HG03175 (cell line): Measurements from ENCODE around the gene ARMH1.
A peak's percentile ranks its signal among the peaks of the same experiment; 100 is the strongest.

ENCODE experiments used
- ATAC-seq: cut with Tn5 transposase; IDR thresholded peaks from one replicate; pipeline ENCODE4 v1.9.1; 2021; ENCODE audit warnings: mild to moderate bottlenecking, moderate library complexity; ENCODE audit not compliant: unreplicated experiment

ARMH1 gene

DNA sequence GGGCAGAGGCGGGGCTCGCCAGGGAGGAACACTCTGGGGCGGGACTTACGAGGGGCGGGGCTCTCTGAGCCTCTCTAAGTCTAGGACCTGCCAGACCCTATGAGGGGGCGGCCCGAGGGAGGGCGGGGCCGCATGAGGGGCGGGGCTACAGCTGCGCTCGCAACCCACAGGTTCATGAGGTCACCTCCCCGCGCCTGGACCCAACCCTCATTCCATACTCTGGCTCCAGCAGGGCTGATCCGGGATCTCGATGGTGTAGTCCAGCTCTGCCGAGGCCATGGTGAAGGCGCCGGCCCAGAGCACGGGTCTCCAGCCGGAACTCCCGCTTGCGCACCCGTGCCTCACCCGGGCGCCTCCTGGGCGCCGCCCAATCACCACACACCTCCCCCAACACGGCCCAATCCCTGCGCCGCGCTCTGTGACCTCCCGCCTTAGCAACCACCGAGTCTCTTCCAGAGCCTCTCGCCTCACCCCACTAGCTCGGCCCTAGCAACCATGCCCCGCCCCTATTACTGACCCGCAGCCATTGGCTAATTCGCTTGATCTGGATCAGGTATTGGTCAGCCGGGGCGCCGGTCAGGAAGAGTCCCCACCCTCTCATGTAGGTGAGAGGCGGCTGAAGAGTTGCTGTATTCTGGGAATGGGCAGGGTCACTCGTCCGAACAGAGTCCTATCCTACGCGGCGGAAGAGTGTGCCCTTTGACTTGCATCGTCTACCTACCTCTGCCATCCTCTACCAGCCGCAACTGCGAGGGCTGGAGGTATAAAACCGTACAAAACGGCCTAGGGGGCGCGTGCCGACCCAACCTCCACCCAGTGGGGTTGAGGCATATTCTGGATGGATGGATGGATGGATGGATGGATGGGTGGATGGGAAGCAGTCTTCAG lies at the start of gene ARMH1, which contains the start of gene TMEM53:
Gene ARMH1 (plus strand): TSS at position 602 of the 888 bp plus-strand sequence. CDS start 14,984 bp downstream, outside the sequence.
Gene TMEM53 (minus strand): TSS at position 369 of the 888 bp plus-strand sequence. CDS start 90 bp downstream, at position 279.
- peak; percentile 93 for ATAC-seq

DNA sequence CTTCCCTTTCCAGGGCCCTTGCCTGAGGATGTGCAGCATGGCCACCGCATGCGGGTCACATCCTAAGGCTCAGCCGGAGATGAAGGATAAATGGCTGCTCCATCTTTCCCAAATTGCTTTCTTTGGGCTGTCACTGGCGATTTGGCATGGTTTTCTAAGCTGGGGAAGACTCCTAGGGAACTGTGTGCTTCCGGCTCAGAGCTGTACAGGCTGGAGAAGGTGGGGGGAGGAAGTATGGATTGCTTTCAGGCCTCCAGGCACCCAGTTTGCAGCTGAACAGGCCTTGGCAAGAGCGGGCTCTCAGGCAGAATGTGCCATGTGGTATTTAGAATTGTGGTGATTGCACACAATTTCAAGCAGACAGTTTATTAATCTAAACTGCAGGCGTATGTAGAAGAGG lies 49.2 kb upstream of the ARMH1 start:
- no peak for ATAC-seq

DNA sequence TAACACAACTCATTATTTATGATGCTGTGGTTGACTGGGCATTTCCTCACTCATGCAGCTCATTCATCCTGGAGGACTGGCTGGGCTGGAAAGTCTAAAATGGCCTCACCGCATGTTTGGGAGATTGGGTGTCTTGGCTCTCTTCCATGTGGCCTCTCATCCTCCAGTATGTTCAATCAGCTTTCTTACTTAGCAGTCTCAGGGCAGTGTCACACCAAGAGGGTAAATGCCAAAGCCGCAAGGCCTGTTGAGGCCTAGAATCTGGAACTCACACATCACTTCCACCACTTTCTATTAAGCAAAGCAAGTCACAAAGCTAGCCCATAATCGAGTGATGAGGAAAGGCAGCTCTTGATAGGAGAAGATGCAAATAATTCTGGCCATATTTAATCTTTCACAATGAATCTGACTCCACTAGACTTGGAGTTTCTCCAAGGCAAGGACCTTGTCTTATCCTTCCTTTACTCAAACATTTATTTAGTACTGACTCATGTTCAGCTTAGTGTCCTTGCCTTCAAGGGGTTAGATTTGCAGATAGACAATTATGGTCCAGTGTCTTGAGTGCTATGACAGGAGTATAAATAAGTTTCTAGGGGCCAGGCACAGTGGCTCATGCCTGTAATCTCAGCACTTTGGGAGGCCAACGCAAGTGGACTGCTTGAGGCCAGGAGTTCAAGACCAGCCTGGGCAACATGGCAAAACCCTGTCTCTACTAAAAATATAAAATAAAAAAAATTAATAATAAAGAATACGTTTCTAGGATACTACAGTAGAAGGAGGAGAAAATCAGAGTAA lies 45.4 kb upstream of the ARMH1 start:
- no peak for ATAC-seq

DNA sequence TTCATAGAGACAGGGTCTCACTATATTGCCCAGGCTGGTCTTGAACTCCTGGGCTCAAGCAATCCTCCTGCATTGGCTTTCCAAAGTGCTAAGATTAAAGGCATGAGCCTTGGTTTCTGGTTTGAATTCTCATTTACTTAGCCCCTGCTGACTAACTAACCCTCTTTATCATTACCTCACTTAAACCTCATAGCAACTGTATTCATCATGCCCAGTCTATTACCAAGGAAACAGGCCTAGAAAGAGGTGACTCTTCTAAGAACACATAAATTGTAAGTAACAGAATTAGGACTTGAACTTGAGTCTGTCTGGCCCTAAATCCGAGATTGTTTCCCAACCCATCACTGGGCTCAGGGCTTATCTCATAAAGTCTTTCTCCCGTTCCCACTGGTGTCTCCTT lies 44.4 kb upstream of the ARMH1 start:
- no peak for ATAC-seq

DNA sequence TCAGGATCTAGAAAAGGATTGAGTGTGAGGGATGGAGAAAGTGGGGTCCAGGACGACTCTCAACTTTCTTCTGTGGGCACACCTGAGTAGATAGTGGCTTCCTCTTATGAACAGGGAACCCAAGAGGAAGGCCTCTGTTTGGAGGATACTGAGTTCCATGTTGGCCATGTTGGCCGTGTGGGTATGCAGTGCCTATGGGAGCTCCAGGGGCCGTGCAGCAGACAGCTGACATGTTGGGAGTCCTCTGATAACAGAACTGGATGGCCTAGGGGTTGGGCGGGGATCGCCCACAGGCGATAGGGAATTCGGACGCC lies 43.2 kb upstream of the ARMH1 start:
- peak; percentile 17 for ATAC-seq

DNA sequence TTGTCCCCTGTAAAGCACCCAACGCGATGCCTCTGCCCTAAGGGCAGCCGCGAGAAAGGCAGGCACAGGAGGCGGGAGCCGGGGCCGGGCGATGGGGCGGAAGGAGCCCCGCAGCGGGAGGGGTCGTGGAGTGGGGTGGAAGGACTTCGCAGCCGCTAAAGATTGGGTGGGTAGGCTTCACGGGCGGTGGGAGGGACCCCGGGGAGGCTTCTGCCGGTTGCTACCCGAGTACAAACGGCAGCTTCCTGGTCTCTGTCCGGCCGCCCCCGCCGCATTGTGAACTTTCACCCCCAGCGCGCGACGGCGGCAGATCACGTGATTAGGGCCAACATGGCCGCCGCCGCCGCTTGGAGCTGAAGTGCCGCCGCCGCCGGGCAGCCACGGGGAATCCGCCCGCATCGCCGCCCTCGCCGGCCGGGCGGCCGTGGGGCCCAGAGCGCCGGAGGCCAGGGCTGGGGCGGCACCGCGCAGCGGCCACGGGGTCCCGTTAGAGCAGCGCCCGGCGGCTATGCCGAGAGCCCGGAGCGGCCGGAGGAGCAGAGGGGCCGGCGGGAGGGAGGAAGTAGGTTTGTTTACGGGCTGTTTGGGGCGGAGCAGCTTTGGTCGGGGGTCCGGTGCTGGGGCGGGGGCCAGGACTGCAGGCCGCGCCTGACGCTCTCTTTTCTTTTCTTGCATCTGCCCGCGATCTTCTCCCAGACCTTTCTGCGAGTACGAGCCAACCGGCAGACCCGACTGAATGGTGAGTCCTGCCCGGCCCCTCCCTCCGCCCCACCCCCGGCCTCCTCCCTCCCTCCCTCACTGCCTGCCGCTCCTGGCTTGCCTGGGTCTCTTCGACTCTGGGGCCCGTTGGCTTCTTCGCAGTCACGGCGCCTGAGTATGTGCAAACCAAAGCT lies 42.6 kb upstream of the ARMH1 start:
- peak; percentile 66 for ATAC-seq

DNA sequence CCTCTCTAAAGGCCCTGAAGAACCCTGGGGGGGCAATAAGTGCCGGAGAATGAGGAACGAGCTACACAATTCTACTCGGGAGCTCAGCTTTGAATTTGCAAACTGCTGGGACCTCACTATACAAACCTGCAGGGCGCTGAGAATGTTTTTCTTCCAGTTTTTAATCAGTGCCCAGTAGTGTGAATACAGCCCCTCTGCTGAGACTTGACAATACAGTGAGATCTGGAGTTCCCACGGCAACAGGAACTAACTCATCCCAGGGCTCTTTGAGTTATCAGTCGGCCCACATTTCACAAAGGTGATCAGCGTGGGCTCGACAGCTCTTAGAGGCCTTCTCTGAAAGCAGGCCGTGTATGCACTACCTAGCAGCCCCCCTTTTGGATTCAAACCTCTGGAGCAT lies 41.9 kb upstream of the ARMH1 start:
- no peak for ATAC-seq

DNA sequence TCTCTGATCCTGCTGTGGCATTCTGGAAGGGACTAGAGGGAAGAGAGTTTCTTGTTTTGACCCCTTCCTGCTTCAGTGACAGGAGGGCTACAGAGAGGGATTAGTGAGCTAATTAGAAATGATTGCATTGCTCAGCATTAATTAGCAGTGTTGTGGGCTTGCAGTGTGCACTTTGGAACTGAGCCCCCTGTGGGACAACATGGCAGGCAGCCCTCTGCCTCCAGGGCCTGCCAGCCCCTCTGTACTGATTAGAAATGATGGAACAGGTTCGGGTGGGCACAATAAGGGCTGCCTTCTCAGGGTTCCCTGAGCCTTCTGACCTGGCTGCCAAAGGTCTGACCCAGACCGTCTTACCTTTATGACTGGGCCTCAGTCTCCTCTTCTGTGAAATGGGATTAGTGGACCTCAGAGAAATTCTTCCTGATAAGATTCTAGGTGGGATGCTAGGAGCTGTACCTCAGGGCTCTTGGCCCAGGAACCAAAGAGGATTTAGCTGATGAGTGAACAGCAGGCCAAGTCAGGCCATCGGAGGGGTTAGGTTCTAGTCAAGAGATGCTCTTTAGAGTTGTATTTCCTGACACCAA lies 39.8 kb upstream of the ARMH1 start:
- no peak for ATAC-seq

DNA sequence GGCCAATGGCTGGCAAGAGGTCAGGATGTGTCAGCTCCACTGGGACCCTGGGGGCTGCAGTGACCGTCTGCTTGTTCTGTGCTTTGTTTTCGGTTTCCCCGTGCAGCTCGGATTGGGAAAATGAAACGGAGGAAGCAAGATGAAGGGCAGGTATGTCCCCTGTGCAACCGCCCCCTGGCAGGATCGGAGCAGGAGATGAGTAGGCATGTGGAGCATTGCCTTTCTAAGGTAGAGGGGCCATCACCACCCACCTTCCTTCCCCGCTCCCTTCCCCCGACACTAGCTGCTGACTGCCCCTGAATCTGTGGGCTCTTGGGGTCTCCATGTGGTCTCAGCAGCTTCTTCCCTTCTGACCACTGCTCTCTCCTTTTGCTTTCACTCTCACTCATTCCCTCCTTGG lies 39.1 kb upstream of the ARMH1 start:
- no peak for ATAC-seq

DNA sequence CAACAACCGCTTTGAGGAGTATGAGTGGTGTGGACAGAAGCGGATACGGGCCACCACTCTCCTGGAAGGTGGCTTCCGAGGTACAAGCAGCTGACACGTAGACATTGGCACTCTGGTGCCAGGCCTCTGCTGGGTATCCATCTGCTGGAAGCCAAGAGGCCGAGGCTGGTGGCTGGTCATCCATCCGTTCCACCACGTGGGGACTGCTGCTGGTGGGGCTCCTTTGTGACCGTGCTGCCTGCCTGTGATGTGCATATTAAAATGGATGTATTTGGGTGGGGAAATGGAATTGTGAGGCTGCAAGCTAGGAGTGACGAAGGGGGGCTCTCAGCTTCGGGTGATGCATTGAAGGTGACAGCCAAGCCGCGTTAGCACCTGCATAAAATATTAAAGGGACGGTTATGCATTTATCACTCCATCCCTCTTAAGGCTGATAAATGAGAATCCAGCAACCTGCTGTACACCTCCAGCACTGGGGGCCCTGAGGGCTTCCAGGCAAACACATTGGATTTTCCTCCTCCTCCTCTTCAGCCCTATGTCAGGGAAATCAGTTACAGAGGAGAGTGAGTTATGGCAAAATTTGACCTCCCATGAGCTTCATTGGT lies 38.3 kb upstream of the ARMH1 start:
- no peak for ATAC-seq

DNA sequence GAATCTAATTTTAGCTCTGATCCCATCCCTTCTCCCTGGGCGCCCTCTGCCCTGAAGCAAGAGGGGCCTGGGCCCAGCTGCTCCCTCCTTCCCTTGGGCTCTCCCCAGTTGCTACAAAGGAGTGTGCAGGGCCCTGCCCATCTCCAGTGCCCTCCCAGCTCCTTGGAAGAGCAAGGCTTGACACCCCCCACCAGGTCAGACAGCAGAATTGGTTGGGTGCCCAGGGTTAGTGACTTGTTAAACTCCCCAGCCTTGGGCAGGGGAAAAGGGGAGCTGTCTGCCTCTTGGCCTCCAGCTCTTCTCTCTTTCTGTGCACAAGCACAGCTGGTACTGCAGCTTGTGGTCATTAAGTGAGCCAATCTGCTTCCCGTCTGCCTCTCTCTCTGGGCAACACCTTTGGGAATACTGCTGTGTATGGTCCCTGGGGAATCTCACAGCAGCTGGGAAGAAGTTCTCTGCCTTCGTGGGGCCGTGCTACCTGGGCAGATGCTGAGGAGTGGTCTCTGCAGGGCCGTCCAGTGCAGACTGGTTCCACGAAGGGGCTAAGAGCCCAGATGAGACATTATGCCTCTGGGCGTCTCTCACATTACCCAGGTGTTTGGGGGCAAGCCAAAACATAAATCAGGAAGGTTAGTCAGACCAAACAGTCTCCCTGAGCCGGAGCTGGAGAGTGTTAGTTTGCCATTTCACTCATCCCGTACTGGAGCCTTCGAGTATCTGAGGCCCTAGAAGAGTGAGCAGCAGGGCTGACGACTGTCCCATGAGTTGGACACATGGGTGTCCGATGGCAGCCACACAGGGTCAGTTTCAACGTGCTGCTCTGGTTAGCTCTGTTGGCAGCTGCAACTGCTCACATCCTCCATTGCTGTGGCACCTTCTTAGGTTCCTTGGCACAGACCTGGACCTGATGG lies 37.6 kb upstream of the ARMH1 start:
- ATAC-seq, result no peak

DNA sequence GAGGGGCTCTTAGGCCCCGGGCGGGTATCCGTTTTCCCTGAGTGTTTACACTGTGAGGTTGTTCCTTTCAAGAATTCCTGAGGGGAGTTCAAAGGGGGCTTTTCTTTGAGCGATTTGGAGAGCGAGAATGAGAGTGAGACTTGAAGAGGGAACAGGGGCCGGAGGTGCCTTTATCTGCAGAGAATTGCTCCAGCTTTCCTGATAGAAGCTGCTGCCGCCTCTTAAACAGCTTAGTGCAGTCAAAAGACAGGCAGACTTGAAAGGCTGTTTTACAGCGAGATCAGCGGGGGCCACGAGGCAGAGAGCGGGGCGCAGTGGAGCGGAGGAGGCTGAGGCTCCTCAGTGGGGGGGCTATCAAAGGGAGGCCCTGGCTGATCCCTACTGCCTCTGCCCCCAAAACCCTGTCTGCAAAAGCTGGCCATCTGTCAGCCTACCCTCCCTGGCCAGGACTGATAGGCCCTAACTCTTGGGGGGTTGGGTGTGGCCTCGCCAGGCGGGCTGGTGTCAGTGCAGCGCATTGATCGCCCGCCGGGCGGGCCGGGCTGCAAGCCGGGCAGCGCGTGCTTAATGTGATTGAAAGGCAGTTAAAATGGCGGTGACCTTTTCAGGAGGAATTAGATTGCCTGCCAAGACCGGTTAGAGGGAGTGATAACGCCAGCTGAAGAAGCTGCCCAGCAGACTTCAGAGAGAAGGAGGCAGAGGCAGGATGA lies 36.7 kb upstream of the ARMH1 start:
- no peak for ATAC-seq

DNA sequence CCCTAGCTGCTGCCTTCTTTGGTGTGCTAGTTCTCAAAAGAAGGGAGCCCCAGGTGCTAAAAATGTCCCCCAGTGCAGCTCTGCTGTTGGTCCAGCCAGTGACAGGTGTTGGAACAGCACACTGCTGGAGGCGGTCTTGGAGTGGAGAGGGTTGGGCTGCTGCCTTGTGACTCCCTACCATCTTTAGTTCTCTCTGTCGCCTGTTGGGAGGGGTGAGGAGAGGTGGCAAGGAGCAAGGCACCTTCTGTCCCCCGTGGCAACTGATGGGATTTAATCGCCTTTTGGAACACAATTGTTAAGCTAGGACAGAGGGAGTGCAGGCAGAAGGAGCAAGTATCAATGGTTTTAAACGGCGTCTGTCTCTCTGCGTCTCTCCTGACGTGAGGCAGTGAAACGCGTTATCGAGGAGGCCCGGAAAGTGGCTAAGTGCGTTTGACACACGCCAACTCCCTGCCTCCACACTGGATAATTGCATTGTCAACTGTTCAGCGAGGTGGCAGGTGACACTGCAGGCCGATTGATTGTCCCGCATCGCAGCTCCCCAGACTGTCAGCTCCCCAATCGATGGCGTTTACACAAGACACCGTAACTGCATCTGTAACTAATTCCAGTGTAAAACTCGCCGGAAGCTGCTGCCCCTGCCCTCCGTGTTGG lies 34.2 kb upstream of the ARMH1 start:
- ATAC-seq, result no peak

DNA sequence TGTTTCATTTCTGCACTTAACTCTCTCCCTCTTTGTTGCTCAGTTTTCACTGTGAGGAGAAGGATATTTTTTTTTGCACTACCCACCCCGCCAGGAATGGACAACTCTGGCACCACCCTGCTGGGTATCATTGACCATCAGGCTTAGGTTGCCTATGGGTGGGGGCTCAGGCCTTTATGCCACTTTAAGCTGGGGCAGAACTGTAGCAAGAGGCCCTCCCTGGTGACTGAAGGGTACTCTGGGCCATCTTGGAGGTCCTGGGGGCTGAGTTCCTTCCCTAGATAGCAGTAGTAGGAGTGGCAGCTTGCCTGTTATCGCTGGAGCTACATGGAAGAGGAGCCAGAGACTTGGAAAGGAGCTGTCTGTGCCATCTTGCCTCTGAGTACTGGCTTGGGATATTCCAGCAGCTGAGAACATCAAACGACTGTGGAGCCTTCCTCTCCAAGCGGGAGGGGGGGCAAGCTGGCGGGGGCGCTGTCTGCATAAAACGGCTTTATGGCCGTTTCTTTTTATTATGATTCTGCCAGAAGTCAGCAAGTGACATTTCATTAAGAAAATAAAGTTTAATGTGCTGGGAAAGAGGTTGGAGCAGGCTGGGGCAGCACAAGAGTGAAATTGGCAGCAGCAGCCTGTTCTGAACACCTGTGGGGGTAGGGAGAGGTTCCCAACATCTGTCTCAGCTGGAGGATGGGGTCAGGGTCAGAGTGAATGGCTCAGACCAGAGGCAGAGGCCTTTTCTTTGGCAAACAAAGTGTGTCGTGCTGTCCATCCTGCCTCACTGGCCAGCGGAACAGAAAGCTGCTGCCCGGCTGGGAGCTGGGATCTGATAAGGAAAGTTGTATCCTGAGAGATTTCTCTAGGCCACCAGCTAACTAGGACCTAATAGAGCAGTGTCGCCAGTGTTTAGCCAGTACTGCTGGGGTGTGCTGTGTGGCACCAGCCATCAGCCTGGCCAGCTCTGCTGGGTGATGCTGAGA lies 33.1 kb upstream of the ARMH1 start:
- no peak for ATAC-seq

DNA sequence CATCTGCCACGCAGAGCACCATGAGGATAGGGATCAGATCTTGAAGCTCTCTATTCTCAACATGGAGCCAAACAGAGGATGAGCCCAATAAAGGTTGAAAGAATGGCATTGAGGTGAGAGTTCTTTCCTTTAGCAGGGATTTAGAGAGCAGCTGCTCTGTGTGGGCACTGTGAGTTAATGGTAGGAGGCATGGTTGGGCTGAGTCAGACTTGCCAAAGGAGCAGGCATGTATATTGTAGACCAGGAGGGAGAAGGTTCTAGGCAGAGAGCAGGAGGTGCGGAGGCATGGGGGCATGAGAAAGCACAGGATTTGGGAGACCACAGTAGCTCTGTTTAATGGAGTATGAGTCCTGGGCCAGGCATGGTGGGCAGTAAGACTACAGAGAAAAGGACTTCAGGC lies 32.3 kb upstream of the ARMH1 start:
- no peak for ATAC-seq

DNA sequence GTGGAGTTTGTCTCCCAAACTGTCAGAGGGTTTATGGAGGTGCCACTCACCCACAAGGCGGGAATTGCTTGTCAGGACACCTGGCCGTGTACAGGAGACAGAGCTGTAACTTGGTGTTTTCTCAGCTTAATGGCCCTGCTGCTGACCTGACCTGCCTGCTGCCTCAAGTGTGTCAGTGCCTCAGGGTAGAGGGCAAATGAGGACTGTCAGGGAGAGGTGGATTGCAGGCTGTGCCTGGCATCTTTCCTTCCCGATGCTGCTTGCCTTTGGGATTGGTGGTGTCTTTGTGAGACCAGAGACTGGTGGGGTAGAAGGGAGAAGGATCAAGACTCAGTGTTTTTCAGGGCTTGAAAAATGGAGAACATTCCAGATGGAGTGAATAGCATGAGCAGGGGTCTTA lies 31.6 kb upstream of the ARMH1 start:
- ATAC-seq, result no peak
